ENCODE measurements around the gene DSG3. TPM values are rescaled to one million over a fixed set of nuclear protein-coding genes. Genes with fewer than 3 reads are reported as not detected.

The DSG3 gene
- total RNA-seq, 2 donors from 2014 or later = 1.3 to 2.3 TPM

DNA sequence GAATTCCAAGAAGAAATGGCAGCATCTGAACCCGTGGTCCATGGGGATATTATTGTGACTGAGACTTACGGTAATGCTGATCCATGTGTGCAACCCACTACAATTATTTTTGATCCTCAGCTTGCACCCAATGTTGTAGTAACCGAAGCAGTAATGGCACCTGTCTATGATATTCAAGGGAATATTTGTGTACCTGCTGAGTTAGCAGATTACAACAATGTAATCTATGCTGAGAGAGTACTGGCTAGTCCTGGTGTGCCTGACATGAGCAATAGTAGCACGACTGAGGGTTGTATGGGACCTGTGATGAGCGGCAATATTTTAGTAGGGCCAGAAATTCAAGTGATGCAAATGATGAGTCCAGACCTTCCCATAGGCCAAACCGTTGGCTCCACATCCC lies 34.4 kb upstream of the DSG3 start:
- no peak for DNase-seq (ENCODE audit: low spot score)
- H3K4me3 ChIP-seq = no peak overlapping the region
- no peaks in the 10 kb centered on the region for H3K9me3 ChIP-seq
- H3K27ac ChIP-seq = no peak overlapping the region
- WGBS = 97% methylated on average over 6 of the region's 6 CpGs
- no peaks in the 10 kb centered on the region for H3K36me3 ChIP-seq
- intact Hi-C loops (cut with DNase I) = loop anchor here (10.0 kb wide), 1 partner anchor 52 kb away; no protein-coding TSS in a partner anchor
- no peaks in the 10 kb centered on the region for H3K4me1 ChIP-seq (replicated peaks)
- TF ChIP-seq POLR2A (IDR thresholded peaks at IDR 0.05) (no peak), POLR2AphosphoS5 (IDR thresholded peaks at IDR 0.05) (no peak), CTCF (IDR thresholded peaks at IDR 0.05) (no peak)
- H3K27me3 ChIP-seq (replicated peaks; ENCODE audit: insufficient read depth) = no peaks in the 10 kb centered on the region

DNA sequence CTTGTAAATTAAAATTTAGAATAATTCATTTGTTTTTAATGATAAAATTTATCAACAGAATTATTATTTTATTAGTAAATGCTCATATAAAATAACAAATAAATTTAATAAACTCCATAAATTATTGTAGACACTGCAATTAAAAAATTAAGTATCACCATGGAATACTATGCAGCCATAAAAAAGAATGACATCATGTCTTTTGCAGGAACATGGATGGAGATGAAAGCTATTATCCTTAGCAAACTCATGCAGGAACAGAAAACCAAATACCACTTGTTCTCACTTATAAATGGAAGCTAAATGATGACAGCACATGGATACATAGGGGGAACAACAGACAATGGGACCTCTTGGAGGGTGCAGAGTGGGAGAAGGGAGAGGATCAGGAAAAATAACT lies 29.7 kb upstream of the DSG3 start:
- Histone ChIP-seq H3K4me1 (replicated peaks) (no peaks in the 10 kb centered on the region), H3K27ac (no peak overlapping the region), H3K4me3 (no peak overlapping the region), H3K36me3 (no peaks in the 10 kb centered on the region), H3K9me3 (no peaks in the 10 kb centered on the region), H3K27me3 (replicated peaks; ENCODE audit: insufficient read depth) (no peaks in the 10 kb centered on the region)
- intact Hi-C loops (cut with DNase I) = loop anchor here (10.0 kb wide), 1 partner anchor 47 kb away; no protein-coding TSS in a partner anchor
- no peak for TF ChIP-seq POLR2AphosphoS5 (IDR thresholded peaks at IDR 0.05)
- DNase-seq (ENCODE audit: low spot score) = no peak

- intact Hi-C loops (cut with DNase I) = loop anchor here (10.0 kb wide), 1 partner anchor 45 kb away; no protein-coding TSS in a partner anchor
- no peaks in the 10 kb centered on the region for H3K4me1 ChIP-seq (replicated peaks)
- no peak for DNase-seq (ENCODE audit: low spot score)
- H3K27ac ChIP-seq = no peak overlapping the region
- TF ChIP-seq CTCF (IDR thresholded peaks at IDR 0.05) (no peak), POLR2AphosphoS5 (IDR thresholded peaks at IDR 0.05) (no peak), POLR2A (IDR thresholded peaks at IDR 0.05) (no peak)
- H3K9me3 ChIP-seq = no peaks in the 10 kb centered on the region
- WGBS = 85% methylated on average over 7 of the region's 7 CpGs
- H3K27me3 ChIP-seq (replicated peaks; ENCODE audit: insufficient read depth) = no peaks in the 10 kb centered on the region
- H3K4me3 ChIP-seq = no peak overlapping the region
- H3K36me3 ChIP-seq = no peaks in the 10 kb centered on the region
Observed at GRCh38 chr18:31419457-31419932, 28.0 kb upstream of the DSG3 start.

GRCh38 chr18:31420032-31420431 lies 27.5 kb upstream of the DSG3 start:
- DNase-seq (ENCODE audit: low spot score) = no peak
- Histone ChIP-seq H3K4me1 (replicated peaks) (no peaks in the 10 kb centered on the region), H3K9me3 (no peaks in the 10 kb centered on the region), H3K27me3 (replicated peaks; ENCODE audit: insufficient read depth) (no peaks in the 10 kb centered on the region), H3K36me3 (no peaks in the 10 kb centered on the region), H3K27ac (no peak overlapping the region), H3K4me3 (no peak overlapping the region)
- 95% methylated on average over 6 of the region's 6 CpGs for WGBS
- no peak for TF ChIP-seq POLR2A (IDR thresholded peaks at IDR 0.05)
- TF ChIP-seq POLR2AphosphoS5 (IDR thresholded peaks at IDR 0.05) = no peak
- no peak for TF ChIP-seq CTCF (IDR thresholded peaks at IDR 0.05)
- intact Hi-C loops (cut with DNase I) = no loop called here

DNA sequence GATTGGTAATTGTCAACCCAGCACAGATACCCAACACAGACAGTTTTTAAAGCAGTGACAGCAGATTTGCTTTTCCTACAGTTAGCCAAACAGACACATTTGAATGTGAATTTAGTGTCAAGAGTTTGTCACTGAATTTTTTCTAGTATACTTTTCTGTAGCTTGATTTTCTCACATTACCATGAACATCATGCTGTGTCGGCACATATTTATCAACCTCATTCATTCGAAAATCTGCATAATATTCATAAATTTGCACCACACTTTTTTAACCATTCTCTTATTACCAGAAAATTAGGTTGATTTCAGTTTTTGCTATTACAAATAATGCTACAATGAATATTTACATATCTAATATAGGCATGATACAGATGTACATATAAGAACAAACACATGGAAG lies 27.0 kb upstream of the DSG3 start:
- Histone ChIP-seq H3K27me3 (replicated peaks; ENCODE audit: insufficient read depth) (no peaks in the 10 kb centered on the region), H3K4me3 (no peak overlapping the region), H3K9me3 (no peaks in the 10 kb centered on the region), H3K36me3 (no peaks in the 10 kb centered on the region), H3K27ac (no peak overlapping the region), H3K4me1 (replicated peaks) (no peaks in the 10 kb centered on the region)
- intact Hi-C loops (cut with DNase I) = no loop called here
- TF ChIP-seq POLR2A (IDR thresholded peaks at IDR 0.05) (no peak), POLR2AphosphoS5 (IDR thresholded peaks at IDR 0.05) (no peak), CTCF (IDR thresholded peaks at IDR 0.05) (no peak)
- no peak for DNase-seq (ENCODE audit: low spot score)
- WGBS = 95% methylated on average over 2 of the region's 2 CpGs
